Parietal lobe (tissue), 2 donors: ENCODE data around the gene BOLA2. TPM values are rescaled to one million over a fixed set of nuclear protein-coding genes. Genes with fewer than 3 reads are reported as not detected.

ENCODE experiments used
- small RNA-seq: library from RNA; depleted of rRNA; stranded (forward); fragments of <200 nt; gene quantifications from one replicate; pipeline ENCODE3, GENCODE V24; 2014; ENCODE audit warnings: low replicate concordance
- total RNA-seq: library from RNA; depleted of rRNA; stranded (reverse); fragments of >200 nt; gene quantifications from one replicate; pipeline ENCODE4 v1.2.3, GENCODE V29; 2014

BOLA2 gene
- 43.2 TPM for total RNA-seq

GRCh38 chr16:29454269-29454668 is at the start of gene BOLA2, which contains the start of gene SLX1B:
Gene BOLA2, minus strand, starts transcription at chr16:29454351. Its CDS starts 98 bp downstream, at chr16:29454253.
Gene SLX1B, plus strand, starts transcription at chr16:29454533.

DNA sequence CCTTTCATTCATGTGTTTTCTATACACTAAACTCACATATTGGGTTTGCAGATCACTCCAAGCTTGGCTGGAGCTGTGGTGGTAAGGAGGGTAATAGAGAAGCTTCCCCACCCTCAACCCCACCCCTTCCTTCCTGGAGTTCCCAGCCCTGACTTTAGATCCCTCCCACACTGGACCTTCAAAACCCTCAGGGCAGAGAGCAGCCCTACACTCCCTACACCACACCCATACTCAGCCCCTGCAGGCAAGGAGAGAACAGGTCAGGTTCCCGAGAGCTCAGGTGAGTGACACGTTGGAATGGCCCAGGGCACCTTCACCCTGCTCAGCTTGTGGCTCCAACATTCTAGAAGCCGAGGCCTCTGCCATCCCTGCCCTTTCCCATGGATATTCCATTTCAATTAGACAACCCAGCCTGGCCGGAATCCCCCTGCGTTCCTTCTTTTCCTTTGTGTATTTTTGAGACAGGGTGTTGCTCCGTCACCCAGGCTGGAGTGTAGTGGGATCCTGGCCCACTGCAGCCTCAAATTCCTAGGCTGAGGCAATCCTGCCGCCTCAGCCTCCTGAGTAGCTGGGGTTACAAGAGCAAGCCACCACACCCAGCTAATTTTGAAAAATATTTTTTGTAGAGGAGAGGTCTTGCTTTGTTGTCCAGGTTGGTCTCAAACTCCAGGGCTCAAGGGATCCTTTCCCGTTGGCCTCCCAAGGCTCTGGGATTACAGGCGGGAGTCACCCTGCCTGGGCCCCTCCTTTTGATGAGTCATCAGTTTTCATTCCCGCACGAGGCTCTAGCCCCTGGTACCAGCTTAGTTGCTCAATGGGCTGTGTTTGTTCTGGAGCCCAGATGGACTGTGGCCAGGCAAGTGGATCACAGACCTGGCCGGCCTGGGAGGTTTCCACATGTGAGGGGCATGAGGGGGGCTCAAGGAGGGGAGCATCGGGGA is 5.8 kb upstream of the BOLA2 start, which contains the start of gene SULT1A4:
TSS of gene SULT1A4 (plus strand) at position 208 of the 941 bp plus-strand sequence. CDS start 1,473 bp downstream, outside the sequence.

Small RNA genes within 50 kb of the gene (small RNA-seq; reads per million reads assigned to genes)
- not detected for gene AC133555.2

Other genes starting within 250 kb of the BOLA2 start
- 0.94 TPM for gene NPIPB11, start 47.6 kb downstream of the BOLA2 start, total RNA-seq
- gene SLX1B, start 182 bp upstream of the BOLA2 start, total RNA-seq: 6.3 TPM
- gene SULT1A4, start 5.6 kb upstream of the BOLA2 start, total RNA-seq: 3.8 TPM
- gene NPIPB12, start 52.1 kb upstream of the BOLA2 start, total RNA-seq: 90.1 TPM
- gene SPN, start 208.9 kb upstream of the BOLA2 start, total RNA-seq: under 0.01 TPM
- 2.8 TPM for gene QPRT, start 224.8 kb upstream of the BOLA2 start, total RNA-seq